COLO668 (cell line): ENCODE data around the gene STK10.
A peak's percentile ranks its signal among the peaks of the same experiment; 100 is the strongest.
"Not testable (repeated sequence)": the region's sequence is repeated elsewhere in the genome, so short reads cannot be mapped to it uniquely, and the experiment has no call there.

Experiments
- DNase-seq: peaks from one replicate; lab custom pipeline; 2025; ENCODE audit not compliant: unreplicated experiment; lab: John Stamatoyannopoulos, UW

Gene STK10

GRCh38 chr5:172188033-172188892 lies at the start of gene STK10:
Gene STK10 (minus strand): TSS chr5:172188224. CDS start chr5:172188042, 182 bp downstream.
- peak; percentile 87 for DNase-seq

GRCh38 chr5:172235827-172236736 lies 48.1 kb upstream of the STK10 start:
- DNase-seq: peak; percentile 16

DNA sequence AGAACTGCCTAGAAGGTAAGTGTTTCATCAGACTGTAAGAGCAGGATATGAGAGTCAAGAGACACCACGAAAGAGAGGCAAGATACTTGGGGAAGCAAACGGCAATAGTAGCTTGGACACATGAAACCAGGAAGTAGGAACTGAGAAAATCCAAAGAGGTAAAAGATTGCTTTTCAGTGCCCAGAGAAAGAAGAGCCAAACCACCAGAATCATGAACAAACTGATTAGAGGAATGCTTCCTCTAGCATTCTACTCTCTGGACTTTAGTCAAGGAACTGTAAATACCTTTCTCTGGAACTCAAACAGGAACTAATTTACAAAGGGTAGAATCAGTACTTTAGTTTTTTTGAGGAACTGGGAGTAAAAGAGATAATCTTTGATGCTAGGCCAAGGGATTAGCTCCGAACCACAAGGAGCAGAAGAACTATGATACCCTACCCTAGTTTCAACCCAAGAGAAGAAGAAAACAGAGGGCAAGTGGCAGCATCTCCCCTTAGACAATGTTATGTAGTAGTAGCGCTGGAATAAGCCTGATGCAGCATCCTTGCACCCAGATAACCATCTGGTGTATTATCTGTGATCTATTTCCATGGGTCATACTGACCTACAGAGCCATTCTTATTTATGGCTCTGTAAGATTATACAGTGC lies 47.2 kb upstream of the STK10 start:
- DNase-seq: no peak

DNA sequence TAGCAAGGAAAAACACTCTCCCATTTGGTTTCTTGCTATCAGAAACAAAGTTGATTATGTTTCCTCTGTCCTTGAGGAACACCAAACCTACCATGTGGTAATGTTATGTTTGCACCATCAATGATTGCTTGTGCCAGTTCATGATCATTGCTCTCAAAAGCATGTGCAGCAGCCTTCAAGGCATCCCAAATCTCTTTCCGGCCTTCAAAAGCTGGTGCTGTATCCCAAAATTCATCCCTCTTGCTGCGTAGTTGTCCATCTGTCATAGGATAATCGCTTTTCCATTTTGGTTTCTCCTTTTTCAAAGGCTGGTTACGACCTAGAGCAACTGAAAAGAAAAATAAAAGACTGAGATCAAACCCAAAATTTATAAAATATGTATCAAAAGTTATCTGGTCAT lies 46.0 kb upstream of the STK10 start:
- DNase-seq: no peak

GRCh38 chr5:172229904-172230303 lies 41.9 kb upstream of the STK10 start:
- DNase-seq: no peak

- no peak for DNase-seq
These were observed 37.0 kb upstream of the STK10 start for GRCh38 chr5:172224996-172225395.

GRCh38 chr5:172223901-172224873 lies 36.2 kb upstream of the STK10 start:
- no peak for DNase-seq

DNA sequence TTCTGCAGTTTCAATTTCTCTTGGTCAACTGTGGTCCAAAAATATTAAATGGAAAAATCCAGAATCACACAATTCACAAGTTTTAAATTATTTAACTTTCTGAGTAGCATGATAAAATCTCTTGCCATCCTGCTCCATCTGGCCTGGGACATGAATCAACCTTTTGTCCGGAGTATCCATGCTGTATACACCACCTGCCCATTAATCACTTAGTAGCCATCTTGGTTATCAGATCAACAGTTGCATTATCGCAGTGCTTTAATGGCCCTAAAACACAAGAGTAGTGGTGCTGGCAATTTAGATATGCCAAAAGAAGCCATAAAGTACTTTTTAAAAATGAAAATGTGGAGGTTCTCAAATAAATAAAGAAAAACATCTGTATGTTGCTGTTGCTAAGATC lies 31.3 kb upstream of the STK10 start:
- DNase-seq: no peak

DNA sequence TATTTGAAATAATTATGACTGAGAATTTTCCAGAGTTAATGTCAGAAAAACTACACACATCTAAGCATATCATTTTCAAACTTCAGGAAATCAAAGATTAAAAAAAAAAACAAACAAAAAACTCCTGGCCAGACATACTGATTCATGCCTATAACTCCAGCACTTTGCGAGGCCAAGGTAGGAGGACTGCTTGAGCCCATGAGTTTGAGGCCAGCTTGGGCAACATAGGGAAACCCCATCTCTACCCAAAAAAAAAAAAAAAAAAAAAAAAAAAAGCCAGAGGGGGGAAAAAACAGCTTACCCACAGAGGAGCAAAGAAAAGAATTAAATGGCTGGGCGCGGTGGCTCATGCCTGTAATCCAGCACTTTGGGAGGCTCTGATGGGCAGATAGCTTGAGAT lies 28.3 kb upstream of the STK10 start:
- DNase-seq: no peak

DNA sequence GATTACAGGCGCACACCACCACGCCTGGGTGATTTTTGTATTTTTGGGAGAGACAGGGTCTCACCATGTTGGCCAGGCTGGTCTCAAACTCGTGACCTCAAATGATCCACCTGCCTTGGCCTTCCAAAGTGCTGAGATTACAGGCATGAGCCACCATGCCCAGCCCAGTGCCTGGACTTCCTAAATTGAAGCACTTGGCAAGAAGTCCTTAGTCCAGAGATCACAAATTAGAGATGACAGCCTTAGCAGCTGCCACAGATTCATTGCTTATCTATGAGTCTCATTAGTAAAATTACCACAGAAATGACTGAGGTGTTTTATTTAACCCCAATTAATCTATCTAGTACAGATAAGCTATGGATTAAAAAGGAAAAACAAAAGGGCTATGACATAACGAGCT lies 25.1 kb upstream of the STK10 start:
- DNase-seq: no peak

GRCh38 chr5:172211676-172212075 lies 23.7 kb upstream of the STK10 start:
- DNase-seq: no peak

DNA sequence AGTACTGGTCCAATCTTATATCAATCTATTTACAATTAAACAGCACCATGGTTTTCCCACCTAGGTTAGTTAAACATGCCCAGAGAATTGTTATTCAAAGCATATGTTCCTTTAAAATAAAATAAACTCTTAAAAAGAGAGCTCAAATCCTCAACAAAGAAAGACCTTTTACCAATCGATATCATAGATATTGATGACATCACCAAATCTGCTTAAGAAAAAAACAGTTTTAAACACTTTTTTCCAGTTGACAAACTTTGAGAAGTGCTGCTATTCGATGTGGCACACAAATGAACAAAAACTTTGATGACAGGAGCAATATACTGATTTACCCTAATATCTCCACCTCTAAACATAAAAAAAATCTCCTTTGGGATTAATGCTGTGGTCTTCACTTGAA lies 21.7 kb upstream of the STK10 start:
- no peak for DNase-seq

DNA sequence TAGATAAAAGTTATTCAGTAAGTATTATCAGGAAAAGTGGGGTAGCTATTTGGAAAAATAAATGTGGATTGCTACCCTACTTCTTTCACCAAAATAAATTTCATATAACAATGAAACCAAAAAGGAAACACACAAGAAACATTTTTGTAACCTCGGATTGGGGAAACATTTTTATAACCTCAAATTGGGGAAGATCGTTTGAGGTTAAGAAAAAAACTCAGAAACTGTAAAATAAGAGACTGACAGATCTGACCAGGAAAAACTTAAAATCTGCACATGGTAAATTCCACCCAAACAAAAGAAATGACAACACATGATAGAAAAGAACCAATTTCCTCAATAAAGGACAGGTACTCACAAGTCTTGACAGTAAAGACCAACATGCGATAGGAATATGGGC lies 19.5 kb upstream of the STK10 start:
- no peak for DNase-seq

DNA sequence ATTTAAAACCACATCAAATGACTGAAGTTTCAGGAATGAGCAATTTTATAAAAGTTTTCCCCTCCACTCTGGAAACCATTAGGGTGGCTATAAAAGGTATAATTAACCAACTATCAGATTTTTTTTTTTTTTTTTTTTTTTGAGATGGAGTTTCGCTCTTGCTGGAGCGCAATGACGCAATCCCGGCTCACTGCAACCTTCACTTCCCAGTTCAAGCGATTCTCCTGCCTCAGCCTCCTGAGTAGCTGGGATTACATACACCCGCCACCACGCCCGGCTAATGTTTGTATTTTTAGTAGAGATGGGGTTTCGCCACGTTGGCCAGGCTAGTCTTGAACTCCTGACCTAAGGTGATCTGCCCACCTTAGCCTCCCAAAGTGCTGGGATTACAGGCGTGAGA lies 18.0 kb upstream of the STK10 start:
- DNase-seq: not testable (repeated sequence)

DNA sequence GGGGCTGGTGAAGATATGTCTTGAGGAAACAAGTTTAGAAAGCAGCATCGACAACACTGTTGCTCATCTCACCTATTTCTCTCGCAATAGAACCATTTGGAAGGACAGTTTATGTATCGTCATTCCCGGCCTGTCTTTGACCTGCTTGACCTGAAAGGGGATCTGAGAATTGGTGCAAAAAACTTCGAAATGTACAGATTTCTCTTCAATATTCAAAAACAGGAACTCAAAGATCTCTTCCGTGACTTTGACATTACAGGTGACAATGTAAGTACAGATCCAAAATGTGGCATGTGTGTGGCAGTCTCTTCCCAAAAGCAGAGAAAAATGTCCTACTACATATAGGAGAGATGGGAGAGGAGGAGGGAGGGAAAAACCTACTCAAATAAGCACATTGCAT lies 12.5 kb upstream of the STK10 start:
- DNase-seq: no peak

- DNase-seq: no peak
These were observed 11.4 kb upstream of the STK10 start for GRCh38 chr5:172199446-172199845.

DNA sequence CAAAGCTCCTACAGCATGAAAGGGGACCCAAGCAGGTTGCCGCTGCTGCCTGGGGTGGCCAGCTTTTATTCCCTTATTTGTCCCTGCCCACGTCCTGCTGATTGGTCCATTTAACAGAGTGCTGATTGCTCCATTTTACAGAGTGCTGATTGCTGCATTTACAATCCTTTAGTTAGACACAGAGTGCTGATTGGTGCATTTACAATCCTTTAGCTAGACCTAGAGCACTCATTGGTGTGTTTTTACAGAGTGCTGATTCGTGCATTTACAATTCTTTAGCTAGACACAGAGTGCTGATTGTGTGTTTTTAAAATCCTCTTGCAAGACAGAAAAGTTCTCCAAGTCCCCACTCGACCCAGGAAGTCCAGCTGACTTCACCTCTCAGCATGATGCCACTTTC lies 9.8 kb upstream of the STK10 start:
- DNase-seq: not testable (repeated sequence)

- DNase-seq: no peak
These were observed 7.2 kb upstream of the STK10 start for GRCh38 chr5:172194985-172195774.

DNA sequence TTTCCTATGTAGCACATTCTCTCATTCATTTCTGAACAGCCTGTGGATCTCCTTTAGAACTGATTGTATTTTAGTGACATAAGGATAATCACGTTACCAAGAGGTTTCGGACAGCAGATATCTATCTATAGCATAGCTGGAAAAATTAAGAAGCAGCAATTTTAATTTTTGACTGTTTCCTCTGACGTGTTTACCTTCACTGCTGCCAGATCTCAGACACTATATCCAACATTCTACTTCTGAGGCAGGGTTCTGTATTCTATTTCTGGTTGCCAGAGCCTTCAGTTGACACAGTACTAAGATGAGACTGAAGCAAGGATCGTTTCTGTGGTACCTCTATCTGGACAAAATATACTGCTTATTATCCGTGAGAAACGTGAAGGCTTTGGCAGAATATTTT lies 5.8 kb upstream of the STK10 start, which contains the start of gene EFCAB9:
Gene EFCAB9 (plus strand): TSS at position 301 of the 400 bp plus-strand sequence. CDS start 1 bp downstream, at position 302.
- no peak for DNase-seq
